Right kidney (tissue), 9 donors: Measurements from ENCODE around the gene TRMU.
A peak's percentile ranks its signal among the peaks of the same experiment; 100 is the strongest.

ENCODE experiments used
- DNase-seq: peaks from one replicate; pipeline ENCODE4 v3.0.0-alpha.2; 2016
- long read RNA-seq, 8 donors: transcript quantifications; one replicate each; lab custom pipeline, GENCODE V29; 2026

Gene TRMU, protein sequence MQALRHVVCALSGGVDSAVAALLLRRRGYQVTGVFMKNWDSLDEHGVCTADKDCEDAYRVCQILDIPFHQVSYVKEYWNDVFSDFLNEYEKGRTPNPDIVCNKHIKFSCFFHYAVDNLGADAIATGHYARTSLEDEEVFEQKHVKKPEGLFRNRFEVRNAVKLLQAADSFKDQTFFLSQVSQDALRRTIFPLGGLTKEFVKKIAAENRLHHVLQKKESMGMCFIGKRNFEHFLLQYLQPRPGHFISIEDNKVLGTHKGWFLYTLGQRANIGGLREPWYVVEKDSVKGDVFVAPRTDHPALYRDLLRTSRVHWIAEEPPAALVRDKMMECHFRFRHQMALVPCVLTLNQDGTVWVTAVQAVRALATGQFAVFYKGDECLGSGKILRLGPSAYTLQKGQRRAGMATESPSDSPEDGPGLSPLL
- long read RNA-seq, donor 1, transcript TRMU-201 (11 exons, 1,940 nt): major isoform, 5 of 11 reads
- long read RNA-seq, donor 1, partial matches to known transcripts: 0 of 11 reads
- long read RNA-seq, donor 1, other reads (novel, unspliced or antisense): 0 of 11 reads
- long read RNA-seq, donor 2, transcript TRMU-201 (11 exons, 1,940 nt): major isoform, 6 of 8 reads
- long read RNA-seq, donor 2, partial matches to known transcripts: 0 of 8 reads
- long read RNA-seq, donor 2, other reads (novel, unspliced or antisense): 0 of 8 reads
- long read RNA-seq, donor 3, partial matches to known transcripts: 0 of 3 reads
- long read RNA-seq, donor 3, other reads (novel, unspliced or antisense): 0 of 3 reads
- long read RNA-seq, donor 4, partial matches to known transcripts: 5 of 11 reads
- long read RNA-seq, donor 4, other reads (novel, unspliced or antisense): 0 of 11 reads
- long read RNA-seq, donor 5, partial matches to known transcripts: 0 of 12 reads
- long read RNA-seq, donor 5, other reads (novel, unspliced or antisense): 0 of 12 reads
- long read RNA-seq, donor 6, partial matches to known transcripts: 0 of 7 reads
- long read RNA-seq, donor 6, other reads (novel, unspliced or antisense): 0 of 7 reads
- long read RNA-seq, donor 7, partial matches to known transcripts: 0 of 12 reads
- long read RNA-seq, donor 7, other reads (novel, unspliced or antisense): 0 of 12 reads
- long read RNA-seq, donor 8, partial matches to known transcripts: 0 of 11 reads
- long read RNA-seq, donor 8, other reads (novel, unspliced or antisense): 0 of 11 reads

GRCh38 chr22:46335201-46336118, at the start of gene TRMU:
Gene TRMU, plus strand, starts transcription at chr22:46335714. Its CDS starts 51 bp downstream, at chr22:46335765.
- DNase-seq: peak; percentile 91

DNA sequence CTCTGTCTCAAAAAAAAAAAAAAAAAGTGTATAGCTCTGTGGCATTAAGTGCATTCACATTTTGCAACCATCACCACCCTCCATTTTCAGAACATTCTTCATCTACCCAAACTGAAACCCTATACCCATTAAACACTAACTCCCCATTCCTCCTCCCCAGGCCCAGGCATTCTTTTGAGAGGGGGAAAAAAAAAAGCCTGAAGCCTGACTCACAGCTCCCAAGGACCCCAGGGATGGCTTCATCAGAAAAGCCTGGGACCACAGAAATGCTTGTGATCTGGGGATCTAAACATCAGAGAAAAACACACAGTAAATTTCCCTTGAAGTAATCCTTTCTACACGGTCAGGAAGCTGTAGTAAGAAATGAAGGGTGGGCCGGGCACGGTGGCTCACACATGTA, 49.5 kb upstream of the TRMU start:
- DNase-seq: no peak

GRCh38 chr22:46286941-46287872, 48.3 kb upstream of the TRMU start:
- no peak for DNase-seq

GRCh38 chr22:46287873-46288751, 47.4 kb upstream of the TRMU start:
- DNase-seq: no peak

DNA sequence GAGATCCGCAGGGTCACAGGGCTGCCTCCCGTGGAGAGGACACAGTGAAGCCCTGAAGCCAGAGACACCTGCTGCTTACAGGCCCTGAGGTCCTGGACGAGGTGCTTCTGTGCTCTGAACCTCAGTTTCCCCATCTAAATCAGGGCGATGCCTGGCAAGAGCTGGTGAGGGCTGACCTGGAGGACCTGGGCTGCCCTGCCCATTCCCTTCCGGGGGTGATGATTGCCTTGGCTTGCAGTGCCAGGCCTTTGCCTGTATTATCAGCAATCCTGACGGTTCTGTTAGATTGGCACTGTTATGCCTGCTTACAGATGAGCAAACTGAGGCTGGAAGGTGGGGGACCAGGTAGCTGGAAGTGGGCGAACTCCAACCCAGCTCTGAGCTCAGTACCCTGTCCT, 46.7 kb upstream of the TRMU start:
- no peak for DNase-seq

- DNase-seq: no peak
These were observed 46.1 kb upstream of the TRMU start for GRCh38 chr22:46289244-46289891.

GRCh38 chr22:46290121-46290842, 45.2 kb upstream of the TRMU start:
- DNase-seq: no peak

DNA sequence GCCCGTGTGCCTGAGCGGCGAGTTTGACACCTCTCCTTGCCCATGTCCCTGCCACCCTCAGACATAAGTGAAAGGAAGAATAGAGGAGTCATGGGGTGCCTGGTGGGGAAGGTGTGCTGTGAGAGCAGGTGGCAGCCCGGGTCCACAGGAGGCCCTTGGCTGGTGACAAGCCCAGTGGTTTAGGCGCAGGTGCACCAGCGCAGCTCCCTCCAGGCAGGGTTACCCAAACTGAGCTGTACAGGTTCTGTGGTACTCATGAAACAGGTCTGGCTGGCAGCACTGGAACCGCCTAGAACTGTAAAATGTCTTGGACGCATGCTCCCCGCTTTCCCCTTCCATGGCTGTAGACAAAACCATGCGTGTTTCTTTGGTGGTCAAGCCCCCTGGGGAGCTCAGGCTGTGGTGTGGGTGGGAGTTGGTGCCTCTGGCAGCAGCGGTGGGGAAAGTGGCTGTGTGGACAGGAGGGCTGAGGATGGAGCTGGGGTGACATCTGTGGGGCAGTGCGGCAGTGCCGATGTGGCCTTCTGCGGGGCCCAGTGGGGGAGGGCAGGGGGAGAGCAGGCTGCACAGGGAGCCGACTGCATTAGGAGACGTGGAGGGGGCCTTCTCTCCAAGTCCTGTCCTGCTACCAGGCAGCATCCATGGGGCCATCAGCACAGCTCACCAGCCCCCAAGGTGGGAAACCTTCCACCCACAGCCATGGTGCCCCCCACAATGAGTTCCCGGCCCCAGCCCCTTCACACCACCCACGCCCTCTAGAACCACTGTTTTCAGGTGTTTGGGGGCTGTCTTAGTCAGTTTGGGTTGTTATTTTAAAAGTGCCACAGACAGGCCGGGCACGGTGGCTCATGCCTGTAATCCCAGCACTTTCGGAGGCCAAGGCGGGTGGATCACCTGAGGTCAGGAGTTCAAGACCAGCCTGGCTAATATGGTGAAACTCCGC, 44.4 kb upstream of the TRMU start:
- no peak for DNase-seq

- no peak for DNase-seq
These were observed 43.3 kb upstream of the TRMU start for GRCh38 chr22:46292173-46292572.

DNA sequence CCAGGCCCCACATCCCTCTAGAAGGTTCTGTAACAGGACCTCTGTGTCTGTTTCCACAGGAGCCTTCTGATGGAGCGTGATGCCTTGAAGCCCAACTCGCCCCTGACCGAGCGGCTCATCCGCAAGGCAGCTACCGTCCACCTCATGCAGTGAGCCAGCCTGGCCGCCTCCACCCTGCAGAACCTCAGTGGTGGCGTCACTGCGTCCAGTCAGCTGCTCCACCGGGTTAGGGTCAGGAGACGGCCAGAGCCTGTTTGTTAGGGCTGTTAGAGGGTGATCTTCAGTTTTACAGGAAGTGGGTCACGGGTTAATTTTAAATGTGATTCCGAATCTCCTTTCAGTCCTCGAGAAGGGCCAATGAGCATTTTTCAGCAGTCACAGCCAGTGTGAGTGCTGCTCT, 42.8 kb upstream of the TRMU start:
- no peak for DNase-seq

DNA sequence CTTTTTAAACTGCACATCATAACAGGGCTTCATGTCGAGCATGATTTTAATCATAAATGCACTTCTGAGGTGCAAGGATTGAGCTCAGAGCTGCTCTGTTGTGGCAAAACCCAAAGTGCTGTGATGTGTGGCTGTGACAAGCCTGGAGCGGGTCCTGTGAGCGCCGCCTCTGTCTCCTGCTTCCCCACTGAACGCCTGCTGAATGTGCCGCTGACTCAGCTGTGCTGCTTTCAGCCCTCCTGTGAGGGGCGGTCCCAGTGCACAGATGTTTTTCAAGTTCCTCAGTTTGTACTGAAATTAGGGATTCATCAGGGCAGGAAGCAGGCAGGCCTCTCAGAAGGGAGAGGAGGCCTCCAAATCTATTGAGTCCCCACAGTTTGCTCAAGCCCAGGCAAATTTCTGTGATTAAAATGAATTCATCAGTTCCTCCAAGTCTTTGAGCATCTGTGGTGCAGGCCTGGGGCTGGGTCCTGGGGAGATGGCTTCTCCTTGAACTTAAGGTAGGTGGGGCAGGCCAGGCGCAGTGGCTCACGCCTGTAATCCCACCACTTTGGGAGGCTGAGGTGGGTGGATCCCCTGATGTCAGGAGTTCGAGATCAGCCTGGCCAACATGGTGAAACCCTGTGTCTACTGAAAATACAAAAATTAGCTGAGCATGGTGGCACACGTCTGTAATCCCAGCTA, 41.8 kb upstream of the TRMU start:
- DNase-seq: no peak

DNA sequence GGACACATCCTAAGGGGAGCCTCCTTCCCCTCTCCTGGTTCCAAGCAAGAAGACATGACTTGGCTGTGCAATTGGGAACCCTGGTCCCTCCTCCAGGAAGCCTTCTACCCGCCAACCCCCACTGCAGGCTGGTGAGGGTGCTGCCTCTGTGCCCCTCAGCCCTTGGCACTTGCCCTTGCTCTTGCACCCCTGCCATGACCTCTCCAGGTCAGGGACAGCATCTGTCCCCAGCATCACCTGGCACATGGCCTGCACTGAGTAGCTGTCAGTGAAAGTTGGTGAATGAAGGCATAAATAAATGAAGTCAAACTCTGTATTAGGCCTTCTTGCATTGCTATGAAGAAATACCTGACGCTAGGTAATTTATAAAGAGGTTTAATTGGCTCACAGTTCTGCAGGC, 40.7 kb upstream of the TRMU start:
- no peak for DNase-seq

GRCh38 chr22:46295277-46295971, 40.1 kb upstream of the TRMU start:
- DNase-seq: no peak

DNA sequence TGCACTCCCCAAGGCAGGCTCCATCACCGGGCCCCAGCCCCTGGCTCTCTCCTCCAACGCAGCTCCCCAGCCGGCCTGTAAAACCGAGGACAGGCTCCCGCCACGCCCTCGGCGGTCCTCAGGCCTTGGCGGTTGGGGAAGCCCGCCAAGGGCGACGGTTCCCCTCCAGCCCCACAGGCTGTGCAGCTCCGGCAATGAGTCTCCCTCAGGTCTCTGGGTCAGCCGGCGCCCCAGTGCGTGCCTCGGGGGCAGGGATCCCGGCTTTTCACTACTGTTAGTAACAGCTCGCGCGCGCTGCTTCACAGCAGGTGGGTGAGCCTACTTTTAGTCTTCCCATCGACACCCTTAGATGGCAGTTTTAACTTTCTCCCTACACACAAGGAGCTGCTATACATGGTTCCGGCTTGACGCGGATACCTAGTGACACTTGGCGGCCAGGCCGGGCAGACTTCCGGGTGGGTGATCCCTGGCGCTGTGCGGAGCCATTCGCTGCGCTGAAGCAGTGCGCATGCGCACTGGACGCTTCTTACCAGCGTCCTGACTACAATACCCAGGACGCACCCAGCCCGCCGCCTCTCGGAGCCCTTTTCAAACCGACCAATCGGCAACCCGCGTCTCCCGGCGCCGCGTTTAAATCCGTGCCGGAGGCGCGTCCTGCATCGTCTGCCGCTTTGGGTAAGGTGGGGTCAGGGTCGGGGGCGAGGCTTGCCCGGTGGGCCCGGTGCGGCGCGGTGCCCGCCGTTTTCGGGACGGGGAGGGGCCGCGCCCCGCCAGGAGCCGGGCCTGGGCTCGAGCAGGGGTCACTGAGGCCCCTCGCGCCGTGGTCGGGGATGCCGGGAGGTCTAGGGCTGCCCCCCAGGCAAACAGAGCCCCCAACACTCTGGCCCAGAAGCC, 39.0 kb upstream of the TRMU start, which contains the start of gene GTSE1:
TSS of gene GTSE1 (plus strand) at position 614 of the 894 bp plus-strand sequence. CDS start 531 bp downstream, outside the sequence.
- DNase-seq: peak; percentile 87
